Esophagus muscularis mucosa (tissue), 4 donors: ENCODE measurements around the gene WDR17.

ENCODE experiments used
- CTCF ChIP-seq, 3 experiments: fragments of 200-600 bp in 2 of 3; fragments of 450-650 bp in 1 of 3; sonication (generic) in 2 of 3; IDR thresholded peaks; one replicate each; pipeline ENCODE4 v1.5.1; 2017 to 2019; ENCODE audit warnings: antibody characterized with exemption in 3 of 3, mild to moderate bottlenecking in 2 of 3, moderate library complexity in 1 of 3
- EP300 ChIP-seq: sonication (generic); formaldehyde crosslinking; IDR thresholded peaks from one replicate; pipeline ENCODE4 v1.6.1; 2017; ENCODE audit warnings: antibody characterized with exemption
- POLR2A ChIP-seq: fragments of 450-650 bp; IDR thresholded peaks from one replicate; pipeline ENCODE4 v1.6.1; 2017; ENCODE audit warnings: antibody characterized with exemption, moderate library complexity, mild to moderate bottlenecking, low read depth
- POLR2AphosphoS5 ChIP-seq, 2 donors: sonication (generic); formaldehyde crosslinking; IDR thresholded peaks; one replicate each; pipeline ENCODE4 v1.6.1; 2017; ENCODE audit warnings: antibody characterized with exemption in 2 of 2

GRCh38 chr4:176205299-176205698, 139.7 kb downstream of the WDR17 start:
- TF ChIP-seq CTCF (IDR thresholded peaks at IDR 0.05) (no peak), POLR2AphosphoS5 (IDR thresholded peaks at IDR 0.05) (no peak), POLR2A (no peak), EP300 (no peak)
